Tibial artery (tissue), 4 donors: ENCODE data around the gene ZBTB20.
"Not testable (repeated sequence)": the region's sequence is repeated elsewhere in the genome, so short reads cannot be mapped to it uniquely, and the experiment has no call there.

Experiments used
- DNase-seq, 2 donors: peaks; one replicate each; pipeline ENCODE4 v3.0.0-alpha.2; 2019
- H3K27ac ChIP-seq, 2 donors: fragments of 200-600 bp; sonication (generic) in 1 of 2; 1 replicate in 1 of 2; 2 replicates in 1 of 2; pipeline ENCODE4 v1.5.1; 2018 to 2019; ENCODE audit warnings: mild to moderate bottlenecking in 1 of 2
- H3K27me3 ChIP-seq, 2 donors: fragments of 200-600 bp; sonication (generic) in 1 of 2; one replicate each; pipeline versions ENCODE4 v1.5.1 to v1.6.0; 2016 to 2019
- H3K36me3 ChIP-seq, 3 donors: fragments of 200-600 bp; sonication (generic) in 2 of 3; one replicate each; pipeline ENCODE4 v1.5.1; 2016 to 2019; ENCODE audit warnings: mild to moderate bottlenecking in 2 of 3
- H3K4me1 ChIP-seq, 4 donors: fragments of 200-600 bp; sonication (generic) in 2 of 4; 1 replicate in 3 of 4; 2 replicates in 1 of 4; pipeline ENCODE4 v1.5.1; 2016 to 2019
- H3K4me3 ChIP-seq, 2 donors: fragments of 200-600 bp; sonication (generic) in 1 of 2; 1 replicate in 1 of 2; 2 replicates in 1 of 2; pipeline ENCODE4 v1.5.1; 2018 to 2019; ENCODE audit warnings: mild to moderate bottlenecking in 2 of 2
- H3K9me3 ChIP-seq, 3 donors: fragments of 200-600 bp; sonication (generic) in 1 of 3; one replicate each; pipeline ENCODE4 v1.5.1; 2016 to 2019
- CTCF ChIP-seq, 2 experiments: fragments of 200-600 bp in 1 of 2; fragments of 450-650 bp in 1 of 2; IDR thresholded peaks; one replicate each; pipeline ENCODE4 v1.5.1; 2017 to 2019; ENCODE audit warnings: antibody characterized with exemption in 2 of 2, mild to moderate bottlenecking in 1 of 2, moderate library complexity in 1 of 2
- intact Hi-C: fragments of 100-400 bp; cut with DNase I; formaldehyde crosslinking; loops from one replicate; pipeline ENCODE4 v1.15.0; 2023; ENCODE audit warnings: low total_unique reads

The ZBTB20 gene

GRCh38 chr3:115111632-115112031, 35.5 kb downstream of the ZBTB20 start:
- no peak overlapping the region for H3K27ac ChIP-seq
- no peaks in the 10 kb centered on the region for H3K27me3 ChIP-seq
- H3K4me3 ChIP-seq = no peak overlapping the region
- no peaks in the 10 kb centered on the region for H3K9me3 ChIP-seq
- intact Hi-C loops = no loop called here
- DNase-seq = no peak
- H3K36me3 ChIP-seq = peaks cover 0 to 7% (median 7%) of the 10 kb centered on the region in 3 donors
- H3K4me1 ChIP-seq = peaks cover 0 to 13% (median 0%) of the 10 kb centered on the region in 4 donors
- TF ChIP-seq CTCF (IDR thresholded peaks at IDR 0.05) = no peak

GRCh38 chr3:115110830-115111229, 36.3 kb downstream of the ZBTB20 start:
- intact Hi-C loops = no loop called here
- peaks cover 0 to 13% (median 0%) of the 10 kb centered on the region in 4 donors for H3K4me1 ChIP-seq
- H3K27me3 ChIP-seq = no peaks in the 10 kb centered on the region
- H3K27ac ChIP-seq = no peak overlapping the region
- H3K36me3 ChIP-seq = peaks cover 0 to 7% (median 7%) of the 10 kb centered on the region in 3 donors
- no peak overlapping the region for H3K4me3 ChIP-seq
- no peak for TF ChIP-seq CTCF (IDR thresholded peaks at IDR 0.05)
- no peak for DNase-seq
- no peaks in the 10 kb centered on the region for H3K9me3 ChIP-seq

GRCh38 chr3:115110066-115110465, 37.0 kb downstream of the ZBTB20 start:
- not testable (repeated sequence) for H3K4me3 ChIP-seq

DNA sequence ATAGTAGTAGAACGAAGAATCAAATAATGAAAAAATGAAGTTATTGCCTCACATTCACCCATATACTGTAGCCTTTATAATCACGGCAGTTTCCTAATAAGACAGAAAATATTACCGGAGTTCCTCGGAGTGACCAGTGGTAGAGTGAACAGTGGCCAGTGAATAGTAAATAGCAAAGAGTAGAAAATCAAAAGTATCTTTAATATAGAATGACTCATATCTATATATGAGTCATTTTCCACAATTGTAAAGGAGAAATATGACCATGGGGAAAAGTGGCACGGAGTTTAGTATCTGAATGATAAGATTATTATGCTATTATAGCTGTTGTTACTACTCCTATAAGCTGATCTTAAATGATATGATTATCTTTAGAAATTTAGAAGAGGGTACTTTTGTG, 38.5 kb downstream of the ZBTB20 start:
- Histone ChIP-seq H3K27ac (no peak overlapping the region), H3K36me3 (peaks cover 5 to 7% (median 7%) of the 10 kb centered on the region in 3 donors), H3K4me3 (no peak overlapping the region), H3K9me3 (no peaks in the 10 kb centered on the region), H3K27me3 (no peaks in the 10 kb centered on the region), H3K4me1 (peaks cover 0 to 6% (median 0%) of the 10 kb centered on the region in 4 donors)
- no peak for DNase-seq
- intact Hi-C loops = no loop called here
- no peak for TF ChIP-seq CTCF (IDR thresholded peaks at IDR 0.05)

More at GRCh38 chr3:115110066-115110465, 37.0 kb downstream of the ZBTB20 start:
- H3K9me3 ChIP-seq, H3K27ac ChIP-seq, H3K27me3 ChIP-seq, DNase-seq, H3K36me3 ChIP-seq, intact Hi-C loops: not testable (repeated sequence)
- H3K4me1 ChIP-seq = peaks cover 0 to 13% (median 0%) of the 10 kb centered on the region in 4 donors

- no peaks in the 10 kb centered on the region for H3K27me3 ChIP-seq
- no peak overlapping the region for H3K27ac ChIP-seq
- TF ChIP-seq CTCF (IDR thresholded peaks at IDR 0.05) = no peak
- H3K4me3 ChIP-seq = no peak overlapping the region
- peaks cover 0 to 5% (median 2%) of the 10 kb centered on the region in 3 donors for H3K36me3 ChIP-seq
- peaks cover 0 to 47% (median 14%) of the 10 kb centered on the region in 4 donors for H3K4me1 ChIP-seq
- DNase-seq = no peak
- H3K9me3 ChIP-seq = no peaks in the 10 kb centered on the region
- intact Hi-C loops = no loop called here
Measured at GRCh38 chr3:115102046-115102445, 45.0 kb downstream of the ZBTB20 start.

- H3K4me3 ChIP-seq = peak overlapping the region; percentile 42
- peaks cover 0 to 5% (median 0%) of the 10 kb centered on the region in 3 donors for H3K36me3 ChIP-seq
- no peak for TF ChIP-seq CTCF (IDR thresholded peaks at IDR 0.05)
- H3K27me3 ChIP-seq = no peaks in the 10 kb centered on the region
- H3K9me3 ChIP-seq = no peaks in the 10 kb centered on the region
- H3K4me1 ChIP-seq = peaks cover 0 to 51% (median 15%) of the 10 kb centered on the region in 4 donors
- H3K27ac ChIP-seq = peak overlapping the region in 1 of 2 donors; percentile 62
- intact Hi-C loops = no loop called here
- DNase-seq = no peak
Measured at GRCh38 chr3:115100806-115101205, 46.3 kb downstream of the ZBTB20 start.
